GM12873 (cell line): ENCODE measurements around the gene NLGN3.

Experiments used
- TF ChIP-seq, protein P1 (sequence below): IDR thresholded peaks from 2 replicates; pipeline ENCODE4 v1.5.1; 2012; ENCODE audit warnings: low read depth, mild to moderate bottlenecking, moderate library complexity, low read length, control low read depth; ENCODE audit not compliant: insufficient read depth; ENCODE audit errors: missing control alignments

Gene NLGN3

GRCh38 chrX:71164071-71164470 is 19.4 kb downstream of the NLGN3 start:
- TF ChIP-seq, protein P1, sequence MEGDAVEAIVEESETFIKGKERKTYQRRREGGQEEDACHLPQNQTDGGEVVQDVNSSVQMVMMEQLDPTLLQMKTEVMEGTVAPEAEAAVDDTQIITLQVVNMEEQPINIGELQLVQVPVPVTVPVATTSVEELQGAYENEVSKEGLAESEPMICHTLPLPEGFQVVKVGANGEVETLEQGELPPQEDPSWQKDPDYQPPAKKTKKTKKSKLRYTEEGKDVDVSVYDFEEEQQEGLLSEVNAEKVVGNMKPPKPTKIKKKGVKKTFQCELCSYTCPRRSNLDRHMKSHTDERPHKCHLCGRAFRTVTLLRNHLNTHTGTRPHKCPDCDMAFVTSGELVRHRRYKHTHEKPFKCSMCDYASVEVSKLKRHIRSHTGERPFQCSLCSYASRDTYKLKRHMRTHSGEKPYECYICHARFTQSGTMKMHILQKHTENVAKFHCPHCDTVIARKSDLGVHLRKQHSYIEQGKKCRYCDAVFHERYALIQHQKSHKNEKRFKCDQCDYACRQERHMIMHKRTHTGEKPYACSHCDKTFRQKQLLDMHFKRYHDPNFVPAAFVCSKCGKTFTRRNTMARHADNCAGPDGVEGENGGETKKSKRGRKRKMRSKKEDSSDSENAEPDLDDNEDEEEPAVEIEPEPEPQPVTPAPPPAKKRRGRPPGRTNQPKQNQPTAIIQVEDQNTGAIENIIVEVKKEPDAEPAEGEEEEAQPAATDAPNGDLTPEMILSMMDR = no peak

DNA sequence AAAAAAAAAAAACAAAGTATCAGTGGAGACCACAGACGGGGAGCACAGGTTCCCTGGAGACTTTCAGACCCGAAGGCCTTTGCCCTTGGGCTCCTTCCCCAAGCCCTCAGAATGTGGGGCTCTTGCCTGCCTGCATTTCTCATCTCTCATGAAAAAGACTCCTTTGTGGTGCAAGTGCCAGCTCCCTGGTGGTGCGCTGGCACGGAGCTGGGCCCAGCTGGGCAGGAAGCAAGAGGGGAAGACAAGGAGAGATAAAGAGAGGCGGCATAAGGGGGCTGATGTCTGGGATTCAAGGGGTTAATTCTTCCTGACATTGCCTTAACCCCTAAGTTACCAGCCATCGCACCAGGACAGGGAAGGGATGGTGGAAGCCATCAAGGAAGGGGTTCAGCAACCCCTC is 21.8 kb downstream of the NLGN3 start:
- TF ChIP-seq, protein P1 = no peak

- TF ChIP-seq, protein P1 = no peak
These were observed 22.6 kb downstream of the NLGN3 start for GRCh38 chrX:71167031-71167781.

- TF ChIP-seq, protein P1 = no peak
These were observed 23.5 kb downstream of the NLGN3 start for GRCh38 chrX:71168134-71168533.

GRCh38 chrX:71169586-71169985 is 24.9 kb downstream of the NLGN3 start:
- TF ChIP-seq, protein P1 = no peak

- TF ChIP-seq, protein P1 = no peak
These were observed 26.0 kb downstream of the NLGN3 start for GRCh38 chrX:71170660-71171059.

GRCh38 chrX:71171110-71171801 is 26.6 kb downstream of the NLGN3 start:
- TF ChIP-seq, protein P1 = no peak
